Measurements from ENCODE around the gene ST7.

The ST7 gene

GRCh38 chr7:117273814-117274225 lies 320.5 kb downstream of the ST7 start:
- no peak for DNase-seq (ENCODE audit: low read depth)

DNA sequence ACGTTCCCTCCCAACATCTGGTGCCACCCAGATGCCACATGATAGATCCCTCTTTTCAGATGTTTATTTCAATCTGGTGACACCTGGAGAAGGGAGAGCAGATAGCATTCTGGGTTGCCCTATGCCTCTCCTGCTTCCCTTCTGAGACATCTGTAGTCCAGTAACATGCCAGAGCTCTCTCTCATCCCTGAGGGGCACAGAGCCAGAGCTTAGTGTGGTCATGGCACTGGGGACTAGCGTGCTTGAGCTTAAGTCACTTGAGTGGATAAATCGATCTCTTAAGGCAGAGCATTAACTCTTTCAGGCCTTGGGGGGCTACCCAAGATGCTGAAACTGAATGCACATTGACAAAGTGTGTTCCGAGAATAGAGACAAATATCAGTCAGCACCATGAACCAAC lies 321.6 kb downstream of the ST7 start:
- no peak for DNase-seq (ENCODE audit: low read depth)

GRCh38 chr7:117277576-117277975 lies 324.3 kb downstream of the ST7 start:
- no peak for DNase-seq (ENCODE audit: low read depth)

DNA sequence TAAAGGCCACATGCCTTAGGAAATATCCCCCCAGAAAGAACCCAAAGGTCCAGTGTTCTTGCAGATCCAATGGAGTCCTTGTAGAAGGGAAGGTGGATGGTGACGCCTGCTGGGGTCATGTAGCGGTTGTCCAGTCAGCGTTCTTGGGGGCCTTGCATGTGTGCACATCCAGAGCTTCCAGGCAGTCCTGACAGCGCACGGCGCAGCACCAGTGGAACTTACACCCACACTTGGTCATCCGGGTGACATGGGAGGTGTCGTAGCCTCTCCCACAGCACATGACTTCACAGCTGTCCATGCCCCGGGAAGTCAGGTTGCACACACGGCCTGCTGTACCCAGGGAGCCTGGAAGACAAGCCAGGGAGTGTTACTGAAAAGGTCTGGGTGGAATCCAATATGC lies 324.7 kb downstream of the ST7 start:
- no peak for DNase-seq (ENCODE audit: low read depth)

DNA sequence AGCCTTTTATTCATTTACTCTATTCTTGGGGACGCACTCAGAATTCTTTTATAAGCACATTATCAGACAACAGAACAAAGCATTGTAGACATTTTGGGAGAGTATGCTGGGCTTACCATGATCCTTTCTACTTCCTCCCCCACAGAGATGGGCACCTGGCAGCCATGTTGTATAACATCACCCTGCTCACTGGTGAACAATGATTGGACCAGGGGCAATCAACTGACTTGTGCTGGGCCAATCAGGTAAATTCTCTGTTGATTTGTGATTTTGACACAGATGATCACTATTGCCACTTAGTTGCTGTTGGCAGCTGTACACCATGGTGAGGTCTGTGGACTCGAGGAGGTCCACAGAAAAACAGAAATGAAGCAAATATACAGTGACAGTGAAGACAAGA lies 325.9 kb downstream of the ST7 start:
- DNase-seq (ENCODE audit: low read depth) = no peak

Measured in stimulated activated CD8-positive, alpha-beta memory T cell treated with anti-CD3 and anti-CD28 coated beads, Interleukin-12 subunit alpha, Interleukin-12 subunit beta, amount 100 ng/mL, for 1 hour (primary cell).